H1 (cell line): ENCODE data around the gene NFAM1.

Experiments
- CREB1 ChIP-seq: IDR thresholded peaks from 2 replicates; pipeline ENCODE4 v1.6.1; 2012; ENCODE audit warnings: inconsistent platforms
- POLR2A ChIP-seq, 2 experiments: IDR thresholded peaks; 1 replicate in 1 of 2; 2 replicates in 1 of 2; pipeline ENCODE4 v1.6.1; 2011; ENCODE audit warnings: low read depth in 2 of 2, low read length in 2 of 2, mild to moderate bottlenecking in 2 of 2; ENCODE audit errors: control extremely low read depth in 1 of 2
- RAD21 ChIP-seq, 2 experiments: IDR thresholded peaks in 1 of 2; conservative IDR thresholded peaks in 1 of 2; 2 replicates each; pipeline ENCODE4 v1.6.1; 2011; ENCODE audit warnings: low read depth in 2 of 2, low read length in 2 of 2, improper control_type of control experiment in 1 of 2, inconsistent platforms in 1 of 2, mild to moderate bottlenecking in 1 of 2, moderate library complexity in 1 of 2
- SP2 ChIP-seq: IDR thresholded peaks from 2 replicates; pipeline ENCODE4 v1.6.1; 2012; ENCODE audit warnings: mild to moderate bottlenecking, low read length, inconsistent platforms
- ZNF274 ChIP-seq: IDR thresholded peaks from 2 replicates; pipeline ENCODE4 v1.7.0; 2012; ENCODE audit warnings: low read length, borderline replicate concordance; ENCODE audit errors: extremely low read depth

DNA sequence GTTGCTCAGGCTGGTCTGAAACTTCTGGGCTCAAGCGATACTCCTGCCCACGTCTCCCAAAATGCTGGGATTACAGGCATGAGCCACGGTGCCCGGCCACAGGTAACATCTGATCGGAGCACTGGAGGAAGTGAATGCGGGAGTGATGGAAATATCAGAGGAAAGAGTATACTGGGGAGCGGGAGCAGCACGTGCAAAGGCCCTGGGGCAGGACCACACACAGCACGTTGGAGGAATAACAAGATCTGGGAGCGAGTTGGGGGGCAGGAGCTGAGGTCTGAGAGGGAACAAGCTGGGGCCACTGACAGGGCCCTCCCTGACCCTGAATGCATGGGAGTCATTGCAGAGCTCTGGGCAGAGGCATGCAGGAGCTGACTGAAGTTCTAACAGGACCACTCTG is 70.7 kb downstream of the NFAM1 start:
- TF ChIP-seq SP2 = no peak
- TF ChIP-seq ZNF274 = no peak
- TF ChIP-seq CREB1 = no peak
- no peak for TF ChIP-seq RAD21 (IDR thresholded peaks at IDR 0.05 in 1 of 2, conservative IDR thresholded peaks at IDR 0.05 in 1 of 2; ENCODE audit: low read depth in 2 of 2, low read length in 2 of 2)
- no peak for TF ChIP-seq POLR2A (IDR thresholded peaks at IDR 0.05; ENCODE audit: control extremely low read depth in 1 of 2, low read depth in 2 of 2, low read length in 2 of 2)
